GM19324 (cell line): ENCODE results near the gene RAPGEF2.

Experiments
- ATAC-seq: cut with Tn5 transposase; IDR thresholded peaks from one replicate; pipeline ENCODE4 v1.9.1; 2021; ENCODE audit warnings: mild to moderate bottlenecking, moderate library complexity; ENCODE audit not compliant: unreplicated experiment, low FRiP score

The RAPGEF2 gene

GRCh38 chr4:159266981-159267868 is 164.3 kb downstream of the RAPGEF2 start:
- ATAC-seq = peak; percentile 79

DNA sequence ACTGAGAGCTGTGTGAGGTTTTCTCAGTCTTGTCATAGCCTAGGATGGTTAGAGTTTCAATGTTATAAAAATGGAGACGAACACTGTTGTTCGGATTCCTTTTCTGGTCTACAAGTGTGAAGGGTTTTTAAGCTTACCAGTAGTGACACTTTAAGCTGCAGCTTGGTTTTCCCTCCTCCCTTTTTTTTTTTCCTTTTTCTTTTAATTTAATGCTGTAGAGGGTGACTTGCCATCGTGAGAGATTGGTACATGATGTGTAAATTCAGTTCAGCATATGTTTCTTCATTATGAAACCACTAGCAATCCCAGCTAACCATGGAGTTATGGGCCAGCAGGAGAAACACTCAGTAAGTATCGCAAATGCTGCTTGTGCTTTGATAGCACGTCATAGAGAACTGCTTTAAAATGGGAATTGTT is 165.0 kb downstream of the RAPGEF2 start:
- ATAC-seq = no peak

DNA sequence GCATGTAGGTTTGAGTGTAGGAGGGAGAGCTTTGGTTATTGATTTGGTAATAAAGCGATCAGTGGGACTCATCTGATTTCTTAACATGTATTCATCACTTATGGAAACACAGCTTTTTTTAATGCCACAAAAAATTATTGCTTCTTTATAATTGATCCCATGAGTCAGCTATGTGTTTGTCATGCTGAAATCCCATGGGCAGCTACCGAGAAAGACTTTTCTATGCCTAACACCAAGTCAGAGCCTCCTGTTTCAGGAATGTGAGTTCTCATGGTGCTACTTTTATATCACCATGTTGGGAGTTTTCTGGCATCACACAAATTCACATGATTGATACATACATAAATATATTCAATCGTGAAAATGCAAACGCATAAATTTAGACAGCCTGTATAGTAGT is 165.7 kb downstream of the RAPGEF2 start:
- ATAC-seq = no peak

GRCh38 chr4:159269116-159269515 is 166.2 kb downstream of the RAPGEF2 start:
- ATAC-seq = no peak

- ATAC-seq = no peak
These were observed 167.1 kb downstream of the RAPGEF2 start for GRCh38 chr4:159269956-159270355.

DNA sequence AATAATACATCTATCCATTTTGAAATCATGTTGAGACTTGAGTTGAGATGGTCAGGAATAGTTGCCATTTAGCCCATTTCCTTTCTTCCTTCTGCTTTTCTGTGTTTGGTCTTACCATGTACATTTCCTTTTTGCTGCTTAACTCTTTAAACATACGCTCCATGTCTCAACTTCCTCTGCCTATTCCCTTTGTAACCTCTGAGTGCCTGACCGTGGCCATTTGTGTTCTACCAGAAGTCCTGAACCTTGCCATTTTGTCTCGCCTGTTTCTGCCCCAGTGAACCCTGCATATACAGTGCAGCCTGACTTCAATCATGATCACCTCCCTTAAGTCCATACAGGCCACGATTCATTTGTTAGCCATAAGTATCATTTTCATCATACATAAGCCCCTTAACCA is 169.0 kb downstream of the RAPGEF2 start:
- no peak for ATAC-seq

DNA sequence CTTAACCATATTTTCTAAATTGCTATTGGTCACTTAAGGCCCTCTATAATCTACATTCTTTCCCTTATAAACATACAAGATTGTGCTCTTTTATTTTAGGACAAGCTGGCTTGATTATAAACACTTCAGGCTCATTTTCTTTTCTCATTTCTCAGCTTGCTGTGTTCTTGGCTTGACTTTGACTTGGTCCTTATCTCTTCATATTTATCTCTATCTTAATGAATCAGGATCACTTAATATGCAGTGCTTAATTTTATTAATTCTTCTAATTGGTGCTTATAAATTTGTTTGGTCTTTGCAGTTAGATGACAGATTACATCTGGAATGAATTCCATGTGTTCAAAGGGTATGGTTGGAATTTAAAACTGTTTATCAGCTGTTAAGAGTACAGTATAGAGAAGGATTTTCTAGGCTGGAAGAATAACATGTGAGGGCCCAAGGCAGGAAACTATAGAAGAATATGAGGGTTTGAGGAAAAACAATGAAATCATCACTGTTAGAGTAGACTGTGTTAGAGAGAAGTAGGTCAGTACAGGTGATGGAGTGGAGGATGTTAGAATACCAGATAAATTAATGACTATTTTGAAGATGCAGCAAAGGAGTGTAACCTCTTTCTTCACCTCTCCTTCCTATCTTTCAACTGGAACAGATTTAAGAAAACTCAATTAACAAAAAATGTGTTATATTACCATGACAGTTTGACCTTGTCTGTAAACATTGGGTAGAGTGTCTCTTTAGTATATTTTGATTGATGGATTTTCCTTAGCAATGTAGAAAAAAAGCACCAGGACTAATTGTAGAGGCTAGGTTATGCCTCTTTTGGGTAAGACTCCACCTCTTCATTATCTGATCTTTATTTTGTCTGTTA is 169.6 kb downstream of the RAPGEF2 start:
- ATAC-seq = no peak

DNA sequence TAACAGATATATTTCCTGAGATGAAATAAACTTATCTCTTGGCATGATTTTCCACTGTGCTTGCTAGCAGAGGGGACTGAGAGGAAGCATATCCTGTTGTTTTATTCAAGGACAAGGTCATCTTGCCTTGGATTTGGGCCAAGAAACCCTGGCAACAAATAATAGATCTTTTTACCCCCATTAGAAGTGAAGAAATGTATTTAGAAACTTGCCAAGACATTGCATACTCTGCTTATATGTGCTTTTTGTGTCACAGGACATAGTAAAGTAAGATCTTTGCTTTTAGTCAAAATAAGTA is 170.2 kb downstream of the RAPGEF2 start:
- ATAC-seq = no peak

- no peak for ATAC-seq
These were observed 171.0 kb downstream of the RAPGEF2 start for GRCh38 chr4:159273841-159274240.

GRCh38 chr4:159278399-159278798 is 175.5 kb downstream of the RAPGEF2 start:
- no peak for ATAC-seq

- no peak for ATAC-seq
These were observed 176.2 kb downstream of the RAPGEF2 start for GRCh38 chr4:159279084-159279483.

DNA sequence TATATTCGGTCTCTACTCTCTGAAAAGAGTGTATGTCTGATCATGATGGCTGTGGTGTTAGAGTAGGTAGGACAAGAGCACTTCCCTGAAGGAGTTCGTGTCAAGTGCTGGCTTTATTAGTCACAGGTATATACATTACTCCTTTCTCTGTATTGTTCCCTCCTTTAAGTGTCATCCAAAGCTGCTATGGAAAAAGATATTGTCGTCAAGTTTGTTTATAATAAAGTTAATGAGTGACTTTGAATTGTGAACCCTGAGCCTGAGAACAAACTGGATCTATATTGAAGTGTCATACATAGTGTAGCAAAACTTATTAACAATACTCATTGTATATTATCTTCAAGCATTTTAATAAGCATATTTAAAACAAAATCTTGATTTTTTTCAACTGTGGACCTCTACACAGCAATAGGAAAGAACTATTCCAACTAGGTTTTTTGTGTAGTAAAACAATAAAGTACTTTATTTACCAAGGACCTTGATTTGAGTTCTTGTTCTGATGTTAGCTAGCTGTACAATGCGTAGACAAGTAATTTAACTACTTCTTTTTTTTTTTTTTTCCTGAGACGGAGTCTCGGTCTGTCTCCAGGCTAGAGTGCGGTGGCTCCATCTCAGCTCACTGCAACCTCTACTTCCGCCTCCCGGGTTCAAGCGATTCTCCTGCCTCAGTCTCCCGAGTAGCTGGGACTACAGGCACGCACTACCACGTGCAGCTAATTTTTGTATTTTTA is 177.7 kb downstream of the RAPGEF2 start:
- no peak for ATAC-seq

GRCh38 chr4:159281771-159282170 is 178.9 kb downstream of the RAPGEF2 start:
- no peak for ATAC-seq

- no peak for ATAC-seq
These were observed 179.4 kb downstream of the RAPGEF2 start for GRCh38 chr4:159282329-159282728.

- ATAC-seq = no peak
These were observed 180.1 kb downstream of the RAPGEF2 start for GRCh38 chr4:159282944-159283343.

GRCh38 chr4:159283696-159284095 is 180.8 kb downstream of the RAPGEF2 start:
- ATAC-seq = no peak

DNA sequence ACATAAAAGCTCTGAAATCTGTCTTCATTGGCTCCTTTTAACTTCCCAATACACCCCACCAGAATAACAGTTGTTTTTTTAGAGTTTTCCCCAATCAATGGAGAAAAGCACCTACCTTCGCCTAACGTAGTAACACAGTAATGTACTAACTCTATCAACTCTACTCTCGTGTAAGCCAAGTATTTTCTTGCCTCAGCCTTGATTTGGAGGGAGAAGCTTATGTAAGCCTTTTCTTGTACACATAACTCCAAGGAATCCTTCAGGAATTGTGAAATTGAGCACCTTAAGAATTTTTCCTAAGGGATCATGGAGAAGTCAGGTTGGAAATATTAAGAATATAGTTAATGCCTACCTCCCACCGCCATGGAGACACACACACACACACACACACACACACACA is 181.2 kb downstream of the RAPGEF2 start:
- no peak for ATAC-seq

DNA sequence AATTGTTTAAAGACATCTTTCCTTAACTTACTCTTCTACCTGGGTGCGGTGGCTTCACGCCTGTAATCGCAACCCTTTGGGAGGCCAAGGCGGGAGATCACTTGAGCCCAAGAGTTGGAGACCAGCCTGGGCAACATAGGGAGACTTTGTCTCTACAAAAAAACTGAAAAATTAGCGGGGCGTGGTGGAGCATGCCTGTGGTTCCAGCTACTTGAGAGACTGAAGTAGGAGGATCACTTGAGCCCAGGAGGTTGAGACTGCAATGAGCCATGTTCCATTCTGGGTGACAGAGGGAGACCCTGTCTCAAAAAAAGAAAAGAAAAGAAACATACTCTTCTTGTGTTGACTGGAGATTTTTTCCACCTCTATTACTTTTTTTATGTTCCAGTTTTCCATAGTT is 181.9 kb downstream of the RAPGEF2 start:
- no peak for ATAC-seq

DNA sequence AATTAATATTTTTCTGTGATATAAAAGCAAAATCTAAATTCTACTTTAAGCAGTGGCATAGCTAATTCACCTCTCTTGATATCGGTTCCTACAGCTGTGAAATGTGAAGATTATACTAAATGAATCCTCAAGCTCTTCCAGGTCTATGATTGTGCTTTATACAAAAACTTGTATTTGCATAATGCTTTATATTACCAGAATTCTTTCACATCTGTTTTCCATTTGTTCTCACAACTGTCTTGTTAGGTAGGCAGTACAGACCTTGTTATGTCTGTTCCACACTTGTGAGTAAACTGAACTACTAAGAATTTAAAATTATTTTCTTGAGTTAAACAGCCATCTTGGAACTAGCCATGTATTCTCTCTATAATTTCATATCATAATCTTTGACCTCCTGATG is 184.9 kb downstream of the RAPGEF2 start:
- ATAC-seq = no peak

GRCh38 chr4:159289682-159290081 is 186.8 kb downstream of the RAPGEF2 start:
- no peak for ATAC-seq
